Activated CD8-positive, alpha-beta memory T cell treated with anti-CD3 and anti-CD28 coated beads, Interleukin-2, amount 50 U/mL, for 24 hours (primary cell): ENCODE results near the gene ACO2.

Experiments
- DNase-seq: peaks from one replicate; pipeline ENCODE4 v3.0.0-alpha.2; 2020; ENCODE audit errors: extremely low read depth

Gene ACO2

DNA sequence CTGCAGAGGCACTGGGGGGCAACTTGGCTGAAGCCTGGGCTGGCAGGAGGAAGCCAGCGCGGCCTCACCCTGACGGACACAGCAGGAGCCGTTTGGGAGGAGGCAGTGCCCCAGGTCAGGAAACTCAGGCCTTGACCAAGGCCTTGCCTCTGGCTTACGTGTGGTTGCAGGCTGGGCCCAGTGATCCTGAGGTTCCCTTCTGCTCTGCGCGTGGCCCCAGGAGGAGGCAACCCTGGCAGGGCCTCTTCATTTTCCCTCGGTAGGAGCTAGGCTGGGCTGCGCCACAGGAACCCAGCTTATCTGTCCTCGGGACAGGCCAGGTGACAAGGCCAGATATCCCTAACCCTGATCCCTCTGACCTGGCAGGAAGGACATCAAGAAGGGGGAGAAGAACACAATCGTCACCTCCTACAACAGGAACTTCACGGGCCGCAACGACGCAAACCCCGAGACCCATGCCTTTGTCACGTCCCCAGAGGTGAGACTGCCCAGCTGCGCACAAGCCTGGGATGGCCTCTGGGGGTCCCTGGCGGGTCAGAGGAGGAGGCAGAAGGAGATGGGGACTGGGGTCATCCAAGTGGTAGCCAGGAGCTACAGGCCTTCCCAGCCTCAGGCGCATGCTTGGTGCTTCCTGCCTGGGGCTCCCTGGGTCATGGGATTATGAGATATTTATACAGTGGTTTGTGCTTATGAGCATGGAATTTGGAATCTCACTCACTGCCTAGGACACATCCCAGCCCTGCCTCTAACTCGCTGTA is 54.7 kb downstream of the ACO2 start:
- DNase-seq = no peak

DNA sequence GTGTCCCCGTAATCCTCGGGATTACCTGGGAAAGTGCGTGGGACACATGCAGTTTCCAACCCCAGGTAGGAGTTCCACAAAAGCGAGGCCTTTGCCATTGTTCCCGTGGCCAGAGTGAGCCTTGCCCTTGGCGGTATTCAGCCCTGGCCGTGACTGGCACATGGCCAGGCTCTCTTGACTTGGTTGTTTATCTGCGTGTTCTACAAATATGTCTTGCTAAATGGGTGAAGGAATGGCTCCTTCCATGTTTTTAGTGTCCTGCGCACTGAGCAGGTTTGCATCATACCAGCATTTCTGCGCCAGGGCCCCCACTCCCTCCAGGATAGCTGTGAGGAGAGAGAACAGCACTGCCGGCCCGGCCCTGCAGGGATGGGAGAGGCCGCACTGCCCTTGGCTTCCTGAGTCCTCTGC is 55.3 kb downstream of the ACO2 start:
- DNase-seq = no peak

DNA sequence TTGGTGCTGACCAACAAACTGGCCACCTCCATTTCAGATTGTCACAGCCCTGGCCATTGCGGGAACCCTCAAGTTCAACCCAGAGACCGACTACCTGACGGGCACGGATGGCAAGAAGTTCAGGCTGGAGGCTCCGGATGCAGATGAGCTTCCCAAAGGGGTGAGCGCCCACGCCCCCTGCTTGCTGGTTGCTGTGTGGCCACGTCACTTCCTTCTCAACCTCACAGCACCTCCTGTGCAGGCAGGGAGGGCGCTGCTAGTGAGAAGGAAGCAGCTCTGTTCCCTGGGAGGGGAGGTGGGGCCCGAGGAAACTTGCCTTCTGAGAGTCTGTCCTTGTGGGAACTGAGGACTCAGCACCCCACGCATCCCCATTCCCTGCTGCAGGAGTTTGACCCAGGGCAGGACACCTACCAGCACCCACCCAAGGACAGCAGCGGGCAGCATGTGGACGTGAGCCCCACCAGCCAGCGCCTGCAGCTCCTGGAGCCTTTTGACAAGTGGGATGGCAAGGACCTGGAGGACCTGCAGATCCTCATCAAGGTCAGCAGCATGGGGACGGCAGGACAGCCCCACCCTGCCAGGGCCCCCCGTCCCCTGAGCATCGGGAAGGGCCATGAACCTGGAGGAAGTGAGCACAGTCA is 56.0 kb downstream of the ACO2 start:
- DNase-seq = no peak

DNA sequence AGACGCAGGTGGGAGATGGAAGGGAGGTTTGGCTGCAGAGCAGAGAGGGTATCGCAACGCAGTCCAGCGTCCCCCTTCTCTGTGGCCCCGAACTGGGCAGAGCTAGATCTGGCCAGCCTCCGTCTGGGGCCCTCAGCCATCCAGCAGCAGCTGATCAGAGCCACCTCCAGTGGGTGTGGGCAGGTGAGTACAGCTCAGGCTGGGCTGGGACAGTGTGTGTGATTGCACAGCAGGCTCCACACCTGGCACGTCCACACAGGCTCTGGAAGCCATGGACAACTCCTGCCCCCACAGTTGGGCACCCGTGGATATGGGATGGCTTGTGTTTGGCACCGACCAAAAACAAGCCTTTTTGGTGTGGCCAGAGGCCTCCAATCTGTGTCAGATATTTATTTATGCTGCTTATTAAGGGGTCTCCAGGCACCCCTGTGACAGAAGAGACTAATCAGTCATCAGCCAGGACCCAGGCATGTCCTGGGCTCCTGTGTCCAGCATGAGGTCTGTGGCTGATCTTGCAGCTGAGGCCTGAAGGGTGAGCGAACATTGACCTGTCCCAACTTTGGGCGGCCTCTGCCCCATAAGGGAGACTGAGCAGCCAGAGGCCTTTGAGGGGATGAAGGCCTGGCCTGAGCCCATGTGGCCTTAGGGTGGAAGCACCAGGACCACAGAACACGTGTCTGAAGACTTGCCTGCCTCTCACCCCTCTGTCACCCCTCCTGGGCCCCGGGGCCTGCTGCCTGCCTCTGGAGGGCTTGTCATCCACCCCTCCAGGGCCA is 56.7 kb downstream of the ACO2 start:
- no peak for DNase-seq

DNA sequence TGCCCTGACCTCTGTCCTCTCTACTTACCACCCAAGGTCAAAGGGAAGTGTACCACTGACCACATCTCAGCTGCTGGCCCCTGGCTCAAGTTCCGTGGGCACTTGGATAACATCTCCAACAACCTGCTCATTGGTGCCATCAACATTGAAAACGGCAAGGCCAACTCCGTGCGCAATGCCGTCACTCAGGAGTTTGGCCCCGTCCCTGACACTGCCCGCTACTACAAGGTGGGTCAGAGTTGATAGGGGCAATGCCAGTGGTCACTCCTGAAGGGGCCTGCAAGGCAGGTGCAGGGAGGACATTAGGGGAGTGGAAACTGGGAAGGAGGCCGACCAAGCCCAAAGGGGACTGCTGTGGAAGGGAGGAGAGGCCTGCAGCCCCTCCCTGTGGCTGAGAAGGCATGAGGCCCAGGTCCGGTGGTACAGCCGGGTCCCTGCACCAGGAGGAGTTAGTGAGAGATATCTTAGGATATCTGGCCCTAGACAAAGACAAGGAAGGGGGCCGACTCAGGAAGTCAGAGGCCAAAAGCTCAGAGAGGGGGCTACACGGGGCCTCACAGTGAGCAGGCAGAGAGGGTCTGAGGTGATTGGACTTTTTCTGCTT is 57.4 kb downstream of the ACO2 start:
- DNase-seq = no peak

GRCh38 chr22:41526830-41527799 is 58.2 kb downstream of the ACO2 start:
- DNase-seq = no peak

DNA sequence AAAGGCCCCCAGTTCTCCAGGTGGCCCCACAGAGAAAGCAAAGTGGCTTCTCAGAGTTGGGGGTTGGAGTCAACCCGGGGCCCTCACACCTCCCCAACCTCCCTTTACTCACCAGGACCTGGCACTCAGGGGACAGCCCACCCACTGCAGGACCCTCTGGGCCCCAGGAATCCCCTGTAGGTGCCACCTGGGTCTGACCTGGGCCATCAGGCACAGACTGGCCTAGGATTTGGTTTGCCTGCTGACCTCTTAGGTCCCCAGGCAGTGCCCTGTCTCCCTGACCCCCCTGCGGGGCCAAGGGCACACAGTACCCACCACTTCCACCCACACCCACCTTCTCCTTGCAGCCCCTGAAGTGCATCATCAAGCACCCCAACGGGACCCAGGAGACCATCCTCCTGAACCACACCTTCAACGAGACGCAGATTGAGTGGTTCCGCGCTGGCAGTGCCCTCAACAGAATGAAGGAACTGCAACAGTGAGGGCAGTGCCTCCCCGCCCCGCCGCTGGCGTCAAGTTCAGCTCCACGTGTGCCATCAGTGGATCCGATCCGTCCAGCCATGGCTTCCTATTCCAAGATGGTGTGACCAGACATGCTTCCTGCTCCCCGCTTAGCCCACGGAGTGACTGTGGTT is 59.3 kb downstream of the ACO2 start:
- no peak for DNase-seq

DNA sequence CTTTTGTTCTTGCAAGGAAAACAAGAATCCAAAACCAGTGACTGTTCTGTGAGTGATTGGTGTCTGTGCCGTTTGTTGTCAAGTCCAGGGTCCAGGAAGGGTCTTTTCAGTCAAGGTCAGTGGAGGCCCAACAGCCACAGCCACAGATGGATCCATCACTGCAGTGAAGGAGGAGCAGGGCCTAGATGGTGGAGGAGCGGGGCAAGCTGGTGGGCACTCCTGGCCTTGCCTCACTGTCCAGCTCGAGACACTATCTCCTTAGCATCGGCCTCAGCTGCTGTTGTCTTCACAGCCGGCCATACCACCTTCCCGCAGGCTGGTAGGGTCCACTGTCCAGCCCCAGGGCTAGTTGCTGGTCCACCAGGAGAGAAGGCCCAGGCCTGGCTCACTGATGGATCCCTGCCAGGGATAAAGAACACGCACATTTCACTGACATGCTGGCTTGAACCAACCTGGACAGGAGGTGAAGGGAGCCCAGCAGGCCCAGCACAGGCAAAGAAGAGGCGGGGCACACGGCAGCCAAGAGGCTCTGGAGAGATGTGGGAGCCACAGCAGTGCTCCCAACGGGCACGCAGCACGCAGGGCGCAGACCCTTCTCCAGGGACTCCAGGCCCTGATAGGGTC is 60.1 kb downstream of the ACO2 start:
- no peak for DNase-seq

DNA sequence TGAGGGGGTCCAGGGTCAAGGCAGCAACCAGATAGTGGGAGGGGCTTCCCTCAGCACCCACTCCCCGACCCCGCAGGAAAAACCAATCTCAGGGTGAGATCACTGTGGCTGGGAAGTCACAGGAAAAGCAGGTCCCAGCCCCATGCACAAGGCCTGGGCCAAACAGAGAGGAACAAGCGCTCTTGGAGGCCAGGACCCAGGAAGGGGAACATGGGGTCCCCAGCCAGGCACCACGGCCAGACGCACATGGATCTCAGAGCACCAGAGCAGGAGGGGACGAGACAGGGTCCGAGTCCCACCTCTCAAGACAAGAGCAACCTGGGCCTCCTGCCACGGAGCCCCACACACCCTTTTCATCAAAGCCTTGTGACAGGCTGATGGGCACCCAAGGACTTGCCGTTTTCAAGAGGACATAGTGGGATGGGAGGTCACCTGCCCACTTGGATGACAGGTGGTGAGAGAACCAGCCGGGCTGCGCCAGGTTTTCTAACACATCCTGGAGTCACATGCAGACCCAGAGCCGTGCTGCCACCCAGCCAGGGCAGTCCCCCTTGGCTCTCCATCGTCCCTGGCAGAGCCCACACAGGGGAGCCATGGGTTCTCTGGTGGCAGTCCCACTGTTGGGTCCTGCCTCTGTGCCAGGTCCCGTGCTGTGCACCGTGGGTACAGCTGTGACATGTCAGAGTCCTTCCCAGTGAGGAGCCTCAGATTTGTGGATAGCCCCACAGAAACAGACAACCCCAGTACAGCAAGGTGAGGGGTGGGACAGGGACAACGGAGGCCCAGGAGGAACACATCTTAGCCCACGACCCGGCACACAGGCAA is 62.2 kb downstream of the ACO2 start:
- no peak for DNase-seq

DNA sequence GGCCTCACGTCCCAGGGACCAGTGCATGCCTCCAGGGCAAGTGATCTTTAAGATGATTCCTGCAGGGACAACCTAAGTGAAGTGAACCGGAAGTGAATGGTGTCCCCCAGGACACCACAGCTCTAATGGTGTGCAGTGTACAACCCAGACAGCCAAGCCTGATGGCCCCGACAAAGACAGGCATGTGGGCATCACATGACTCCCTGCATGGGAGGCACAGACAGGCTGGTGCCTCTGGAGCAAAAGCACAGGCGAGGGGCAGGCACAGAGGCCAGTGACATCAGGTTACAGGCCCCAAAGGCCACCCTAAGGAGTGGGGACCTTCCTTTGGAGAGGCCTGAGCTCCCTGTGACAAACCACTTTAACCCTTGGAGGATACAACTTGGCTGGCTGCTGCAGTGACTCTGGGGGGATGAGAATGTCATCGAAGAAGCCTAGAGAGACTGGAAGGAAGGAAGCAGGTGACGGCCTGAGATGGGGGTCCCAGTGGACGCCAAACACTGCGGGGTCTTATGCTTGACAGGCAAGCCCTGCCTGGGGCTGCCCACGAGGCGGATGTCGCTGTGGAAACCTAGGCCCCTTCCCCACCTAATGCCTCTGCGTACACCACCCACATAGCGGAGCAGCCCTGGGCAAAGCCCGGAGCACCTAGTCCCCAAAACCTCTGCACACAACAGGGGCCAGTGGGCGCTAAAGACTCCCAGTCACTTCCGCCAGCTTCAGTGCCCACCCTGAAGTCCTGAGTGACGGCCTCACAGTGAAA is 63.0 kb downstream of the ACO2 start:
- DNase-seq = no peak

DNA sequence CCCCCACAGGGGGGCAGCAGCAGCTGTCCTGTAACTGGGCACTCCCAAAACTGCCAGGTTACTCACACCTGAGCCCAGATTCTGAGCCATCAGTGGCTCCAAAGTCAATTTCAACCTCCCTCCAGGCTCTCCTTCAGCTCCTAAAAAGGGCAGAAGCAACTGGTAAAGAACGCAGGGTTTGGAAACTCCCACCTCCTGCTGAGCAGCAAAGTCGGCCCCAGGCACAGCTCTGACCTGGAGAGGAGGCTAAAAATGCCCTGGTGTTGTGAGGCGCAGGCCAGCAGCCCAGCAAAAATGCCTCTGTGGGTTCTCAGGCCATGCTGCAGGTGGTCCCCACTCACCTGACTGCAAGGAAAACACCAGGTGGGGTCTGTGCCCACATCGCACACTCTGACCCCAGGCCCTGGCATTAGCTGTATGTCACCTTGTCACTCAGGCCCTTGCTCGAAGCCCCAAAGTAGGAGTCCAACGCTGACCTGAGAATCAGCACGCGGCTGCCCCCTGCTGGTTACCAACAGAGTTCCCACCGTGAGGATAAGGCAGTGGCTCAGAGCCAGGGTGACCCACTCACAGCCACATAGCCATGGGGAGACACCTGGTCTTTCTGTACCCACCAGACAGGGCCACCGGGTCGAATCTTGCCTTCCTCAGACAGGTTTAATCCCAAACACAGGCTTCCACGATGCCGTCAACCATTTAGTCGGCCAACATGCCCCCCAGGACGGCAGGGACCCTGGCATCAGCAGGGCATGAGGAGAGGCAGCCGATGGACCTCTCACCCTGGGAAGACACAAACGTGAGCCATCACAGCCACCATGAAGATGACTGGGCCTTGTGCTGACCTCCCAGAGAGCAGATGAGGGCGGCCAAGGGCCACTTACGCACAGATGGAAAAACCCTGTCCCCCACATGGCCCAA is 64.2 kb downstream of the ACO2 start:
- no peak for DNase-seq

DNA sequence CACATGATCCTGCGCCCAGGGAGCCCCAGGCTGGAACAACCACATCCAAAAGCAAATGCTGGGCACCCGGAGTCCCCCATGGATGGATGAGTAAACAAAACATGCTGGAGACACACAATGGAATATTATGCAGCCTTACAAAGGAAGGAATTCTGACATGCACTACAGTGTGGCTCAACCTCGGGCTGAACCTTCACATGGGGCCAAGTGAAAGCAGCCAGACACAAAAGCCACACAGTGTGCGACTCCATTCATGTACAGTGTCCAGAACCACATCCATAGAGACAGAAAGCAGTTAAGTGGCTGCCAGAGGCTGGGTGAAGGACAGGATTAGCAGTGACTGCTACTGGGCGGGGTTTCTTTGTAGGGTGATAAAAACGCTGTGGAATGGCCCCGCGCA is 65.3 kb downstream of the ACO2 start:
- DNase-seq = no peak

DNA sequence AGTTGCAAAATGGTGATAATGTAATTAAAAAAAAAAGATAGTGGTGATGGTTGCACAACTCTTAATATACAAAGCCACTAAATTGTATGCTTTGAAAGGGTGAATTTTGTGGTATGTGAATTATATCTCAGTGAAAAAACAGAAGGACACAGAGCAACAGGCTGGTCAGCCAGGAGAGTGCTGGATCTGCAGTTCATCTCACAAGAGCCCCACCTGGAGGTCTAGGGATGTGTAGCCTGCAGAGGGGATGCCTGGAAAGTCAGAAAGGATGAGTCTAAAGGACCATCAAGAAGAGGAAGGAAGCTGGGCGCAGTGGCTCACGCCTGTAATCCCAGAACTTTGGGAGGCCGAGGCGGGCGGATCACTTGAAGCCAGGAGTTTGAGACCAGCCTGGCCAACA is 66.3 kb downstream of the ACO2 start:
- no peak for DNase-seq

DNA sequence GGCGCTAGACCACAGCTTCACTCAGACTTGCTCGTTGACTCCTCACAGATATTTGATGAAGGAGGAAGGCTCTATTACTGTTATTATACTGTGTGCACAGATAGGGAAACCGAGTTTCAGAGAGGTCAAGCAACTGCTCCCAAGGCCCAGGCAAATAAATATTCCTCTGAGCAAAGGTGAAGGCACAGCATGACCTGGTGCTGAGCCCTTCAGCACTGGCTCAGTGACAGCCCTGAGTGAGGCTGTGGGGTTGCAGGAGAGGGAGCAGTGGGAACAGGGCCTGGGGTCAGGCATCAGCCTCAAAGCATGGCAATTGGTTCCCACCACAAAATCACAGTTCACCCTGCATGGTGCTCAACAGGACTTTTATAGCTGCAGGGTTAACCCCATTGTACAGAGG is 68.3 kb downstream of the ACO2 start:
- no peak for DNase-seq

GRCh38 chr22:41538583-41538982 is 69.7 kb downstream of the ACO2 start:
- no peak for DNase-seq

DNA sequence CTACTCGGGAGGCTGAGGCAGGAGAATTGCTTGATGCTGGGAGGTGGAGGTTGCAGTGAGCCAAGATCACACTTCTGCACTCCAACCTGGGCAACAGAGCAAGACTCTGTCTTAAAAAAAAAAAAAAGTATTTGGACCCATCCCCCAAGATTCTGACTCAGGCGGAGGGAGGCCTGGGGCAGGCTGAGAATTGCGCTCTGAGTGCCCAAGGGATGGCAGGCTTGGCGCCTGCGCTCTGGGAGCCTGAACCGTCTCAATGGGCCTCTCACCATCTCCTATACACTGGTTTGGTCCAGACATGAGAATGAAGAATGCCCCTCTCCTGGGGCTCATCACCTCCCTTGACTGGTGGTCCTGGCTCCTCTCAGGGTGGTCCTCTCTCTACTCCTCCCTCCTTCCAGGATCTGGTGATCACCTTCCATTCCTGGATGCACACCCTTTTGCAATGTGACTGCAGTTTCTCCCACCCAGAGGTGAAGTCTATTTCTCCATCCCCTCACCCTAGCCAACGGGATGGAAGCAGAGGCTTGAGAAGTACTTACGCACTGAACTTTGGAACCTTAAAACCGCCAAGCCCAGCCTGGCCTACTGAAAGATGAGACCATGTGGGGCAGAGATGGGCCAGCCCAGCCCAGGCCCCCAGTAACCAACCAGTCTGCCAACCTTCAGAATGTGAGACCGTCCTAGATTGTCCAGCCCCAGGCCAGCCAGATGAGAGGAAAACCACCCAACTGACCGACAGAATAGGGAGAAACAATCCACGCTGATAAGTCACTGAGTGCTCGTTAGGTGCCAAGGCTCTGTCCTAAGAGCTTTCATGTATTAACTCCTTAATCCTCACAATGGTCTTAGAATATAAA is 70.5 kb downstream of the ACO2 start:
- DNase-seq = no peak

- no peak for DNase-seq
Observed at GRCh38 chr22:41540006-41540315, 71.0 kb downstream of the ACO2 start.
